DOHH2 (cell line): ENCODE data around the gene STING1.

ENCODE experiments used
- H3F3A ChIP-seq: fragments of 200-600 bp; sonication (generic), shearing (Covaris generic); 2 replicates; pipeline ENCODE4 v1.6.0; 2016; ENCODE audit warnings: antibody characterized with exemption, mild to moderate bottlenecking; ENCODE audit not compliant: control insufficient read depth, insufficient read depth
- H3K27ac ChIP-seq: fragments of 200-600 bp; sonication (generic); 2 replicates; pipeline ENCODE4 v1.5.1; 2014; ENCODE audit warnings: low read depth, mild to moderate bottlenecking, low read length, moderate library complexity
- H3K27me3 ChIP-seq: fragments of 200-600 bp; sonication (generic); 2 replicates; pipeline ENCODE4 v1.6.1; 2014; ENCODE audit warnings: mild to moderate bottlenecking, low read length, mixed read lengths; ENCODE audit not compliant: control insufficient read depth
- H3K36me3 ChIP-seq: fragments of 200-600 bp; sonication (generic); 2 replicates; pipeline ENCODE4 v1.6.1; 2014; ENCODE audit warnings: mild to moderate bottlenecking, low read length, moderate library complexity, mixed read lengths; ENCODE audit not compliant: control insufficient read depth
- H3K4me1 ChIP-seq: fragments of 200-600 bp; sonication (generic); 2 replicates; pipeline ENCODE4 v1.6.1; 2014; ENCODE audit warnings: mild to moderate bottlenecking, low read length, mixed read lengths; ENCODE audit not compliant: control insufficient read depth
- H3K4me2 ChIP-seq: fragments of 200-600 bp; sonication (generic); 2 replicates; pipeline ENCODE4 v1.6.0; 2014; ENCODE audit warnings: mild to moderate bottlenecking, low read length, moderate library complexity
- H3K4me3 ChIP-seq: fragments of 200-600 bp; sonication (generic); 2 replicates; pipeline ENCODE4 v1.5.1; 2014; ENCODE audit warnings: mild to moderate bottlenecking, low read length, mixed read lengths
- H3K79me2 ChIP-seq: fragments of 200-600 bp; sonication (generic); 2 replicates; pipeline ENCODE4 v1.6.1; 2014; ENCODE audit warnings: mild to moderate bottlenecking, low read length, mixed read lengths; ENCODE audit not compliant: control insufficient read depth
- H3K9me2 ChIP-seq: fragments of 200-600 bp; sonication (generic); replicated peaks from 2 replicates; pipeline ENCODE4 v1.6.1; 2014; ENCODE audit warnings: mild to moderate bottlenecking, low read length, mixed read lengths; ENCODE audit not compliant: control insufficient read depth
- H3K9me3 ChIP-seq: fragments of 200-600 bp; sonication (generic); 2 replicates; pipeline ENCODE4 v1.6.1; 2014; ENCODE audit warnings: antibody characterized with exemption, low read length, mixed read lengths; ENCODE audit not compliant: control insufficient read depth, insufficient read depth
- H4K20me1 ChIP-seq: fragments of 200-600 bp; sonication (generic); 2 replicates; pipeline ENCODE4 v1.6.0; 2014; ENCODE audit warnings: low read depth, mild to moderate bottlenecking, antibody characterized with exemption, low read length, moderate library complexity; ENCODE audit not compliant: control insufficient read depth, insufficient read depth
- CTCF ChIP-seq: fragments of 200-600 bp; sonication (generic); IDR thresholded peaks from one replicate; pipeline ENCODE4 v1.5.1; 2014; ENCODE audit warnings: antibody characterized with exemption, mild to moderate bottlenecking, low read depth, low read length; ENCODE audit not compliant: poor library complexity, severe bottlenecking
- EZH2phosphoT487 ChIP-seq: fragments of 200-600 bp; sonication (generic); IDR thresholded peaks from 2 replicates; pipeline ENCODE4 v1.6.1; 2017; ENCODE audit warnings: borderline replicate concordance, mild to moderate bottlenecking, antibody characterized with exemption, low read length, moderate library complexity, mixed read lengths

Gene STING1

GRCh38 chr5:139468421-139468931 lies 14.1 kb downstream of the STING1 start:
- TF ChIP-seq CTCF (no peak), EZH2phosphoT487 (no peak)
- H3K9me3 ChIP-seq: no peaks in the 10 kb centered on the region

DNA sequence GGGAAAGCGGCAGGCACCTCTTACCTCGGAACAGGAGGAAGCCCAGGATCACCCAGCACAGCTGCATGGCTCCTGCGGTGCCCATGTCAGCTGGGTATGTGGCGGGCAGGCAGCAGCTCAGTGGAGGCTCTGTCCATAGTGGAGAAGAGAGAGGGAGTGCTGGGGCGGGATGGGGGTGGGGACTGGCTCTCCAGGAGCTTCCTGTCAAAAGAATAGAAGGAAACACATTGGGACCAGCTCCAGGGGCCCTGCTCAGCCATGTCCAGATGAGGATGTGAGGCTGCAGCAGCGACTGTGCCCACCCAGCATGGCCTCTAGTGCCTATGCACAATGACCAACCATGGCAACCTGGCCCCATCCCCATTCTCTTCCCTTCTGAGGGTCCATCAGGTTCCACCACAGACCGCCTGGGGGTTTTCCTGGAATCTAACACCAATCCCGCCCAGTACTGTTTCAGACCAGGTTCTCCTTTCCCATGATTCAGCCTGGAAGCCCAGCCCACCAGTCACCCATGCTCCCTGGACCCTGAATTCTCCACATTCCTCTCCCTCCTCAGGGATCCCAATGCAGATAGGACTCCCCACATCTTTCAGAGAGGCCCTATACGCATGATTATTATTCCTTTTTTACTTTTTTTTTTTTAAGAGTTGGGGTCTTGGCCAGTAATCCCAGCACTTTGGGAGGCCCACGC lies 19.8 kb downstream of the STING1 start, which contains the start of gene ECSCR:
Gene ECSCR (minus strand): TSS at position 158 of the 691 bp plus-strand sequence. CDS start 73 bp downstream, at position 85.
- Histone ChIP-seq H3K9me3 (no peaks in the 10 kb centered on the region), H3K4me3 (no peak within 1 kb of the TSS), H4K20me1 (no peaks in the 10 kb centered on the region), H3F3A (no peaks in the 10 kb centered on the region), H3K36me3 (no peaks in the 10 kb centered on the region), H3K4me2 (no peak within 1 kb of the TSS), H3K9me2 (no peaks in the 10 kb centered on the region), H3K27me3 (peaks cover 7% of the 10 kb centered on the region; the same call in 1 of the 2 replicates), H3K27ac (no peak within 1 kb of the TSS), H3K4me1 (0 out of 2 replicates have a peak, but pooled peaks cover 5% of the 10 kb centered on the region), H3K79me2 (no peaks in the 10 kb centered on the region)
- TF ChIP-seq EZH2phosphoT487: no peak
- TF ChIP-seq CTCF: no peak

More at GRCh38 chr5:139468421-139468931, 14.1 kb downstream of the STING1 start:
- Histone ChIP-seq H3K27ac (no peak overlapping the region), H3K36me3 (no peaks in the 10 kb centered on the region), H3K4me3 (no peak overlapping the region), H3K4me1 (peaks cover 5% of the 10 kb centered on the region; the same call in 1 of the 2 replicates), H4K20me1 (no peaks in the 10 kb centered on the region), H3K27me3 (peaks cover 3% of the 10 kb centered on the region; the same call in 1 of the 2 replicates), H3F3A (no peaks in the 10 kb centered on the region), H3K9me2 (no peaks in the 10 kb centered on the region), H3K79me2 (no peaks in the 10 kb centered on the region), H3K4me2 (no peak overlapping the region)

DNA sequence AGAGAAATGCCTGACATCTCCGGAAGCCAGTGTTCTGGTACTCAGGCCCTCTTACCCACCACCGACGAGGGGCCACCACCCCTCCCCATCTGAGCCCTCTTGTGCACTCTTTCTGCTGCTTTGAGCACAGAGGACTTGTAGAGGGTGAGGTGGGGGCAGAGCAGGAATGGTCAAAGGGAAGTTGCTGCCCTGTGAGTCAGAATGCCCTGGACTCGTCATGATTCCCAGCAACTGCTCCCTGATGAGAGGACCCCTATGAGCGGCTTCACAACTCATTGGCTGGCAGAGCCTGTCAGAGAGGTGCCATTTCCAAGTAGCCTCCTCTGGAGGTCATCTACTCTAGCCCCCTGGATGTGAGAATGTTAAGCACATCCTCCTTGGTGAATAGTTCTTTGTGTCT lies 20.9 kb downstream of the STING1 start:
- H3K4me2 ChIP-seq: no peak overlapping the region
- H4K20me1 ChIP-seq: no peaks in the 10 kb centered on the region

More for the DNA sequence above, 20.9 kb downstream of the STING1 start:
- Histone ChIP-seq H3F3A (no peaks in the 10 kb centered on the region), H3K9me2 (no peaks in the 10 kb centered on the region), H3K9me3 (no peaks in the 10 kb centered on the region), H3K79me2 (no peaks in the 10 kb centered on the region), H3K36me3 (no peaks in the 10 kb centered on the region), H3K4me1 (0 out of 2 replicates have a peak, but pooled peaks cover 5% of the 10 kb centered on the region), H3K27ac (no peak overlapping the region), H3K4me3 (no peak overlapping the region), H3K27me3 (peaks cover 7% of the 10 kb centered on the region; the same call in 1 of the 2 replicates)
- TF ChIP-seq EZH2phosphoT487: no peak
- TF ChIP-seq CTCF: no peak
